ENCODE data around the gene SLC20A1. TPM values are rescaled to one million over a fixed set of nuclear protein-coding genes. Genes with fewer than 3 reads are reported as not detected.
"Not testable (repeated sequence)": the region's sequence is repeated elsewhere in the genome, so short reads cannot be mapped to it uniquely, and the experiment has no call there.

Gene SLC20A1
- total RNA-seq, 2 experiments from 2014 or later, result 81.8 to 84.6 TPM

DNA sequence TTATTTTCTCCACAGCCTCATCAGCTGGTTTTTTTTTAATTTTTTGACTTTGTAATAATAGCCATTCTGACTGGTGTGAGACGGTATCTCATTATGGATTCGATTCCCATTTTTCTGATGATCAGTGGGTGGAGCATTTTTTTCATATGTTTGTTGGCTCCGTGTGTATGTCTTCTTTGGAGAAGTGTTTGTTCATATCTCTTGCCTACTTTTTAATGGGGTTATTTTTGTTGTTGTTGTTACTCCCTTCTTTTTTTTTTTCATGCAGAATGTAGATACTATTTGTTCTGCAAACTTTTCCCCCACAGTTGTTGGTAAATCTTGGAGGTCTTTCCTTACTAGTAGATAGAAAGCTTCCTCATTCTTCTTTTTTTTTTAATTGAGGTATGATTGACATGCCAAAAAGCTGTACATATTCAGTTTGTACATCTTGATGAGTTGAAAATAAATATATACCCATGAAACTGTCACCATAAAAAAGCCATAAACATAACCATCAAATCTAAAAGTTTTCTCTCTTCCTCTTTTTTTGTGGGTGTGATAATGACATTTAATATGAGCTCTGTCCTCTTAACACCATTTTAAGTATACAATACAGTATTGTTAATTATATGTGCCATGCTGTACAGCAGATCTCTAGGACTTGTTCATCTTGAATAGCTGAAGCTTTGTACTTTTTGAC lies 53.2 kb downstream of the SLC20A1 start:
- Mint-ChIP-seq H3K4me1 (no peaks in the 10 kb centered on the region), H3K9me3 (no peaks in the 10 kb centered on the region), H3K27ac (no peak overlapping the region), H3K36me3 (no peaks in the 10 kb centered on the region), H3K27me3 (peaks cover 5% of the 10 kb centered on the region), H3K4me3 (no peak overlapping the region)
- no peak for DNase-seq

- DNase-seq, result no peak
- Mint-ChIP-seq H3K4me3 (no peak overlapping the region), H3K27ac (no peak overlapping the region), H3K9me3 (no peaks in the 10 kb centered on the region), H3K27me3 (peaks cover 12% of the 10 kb centered on the region), H3K4me1 (no peaks in the 10 kb centered on the region), H3K36me3 (peaks cover 2% of the 10 kb centered on the region)
Measured at GRCh38 chr2:112699984-112700667, 54.4 kb downstream of the SLC20A1 start.

DNA sequence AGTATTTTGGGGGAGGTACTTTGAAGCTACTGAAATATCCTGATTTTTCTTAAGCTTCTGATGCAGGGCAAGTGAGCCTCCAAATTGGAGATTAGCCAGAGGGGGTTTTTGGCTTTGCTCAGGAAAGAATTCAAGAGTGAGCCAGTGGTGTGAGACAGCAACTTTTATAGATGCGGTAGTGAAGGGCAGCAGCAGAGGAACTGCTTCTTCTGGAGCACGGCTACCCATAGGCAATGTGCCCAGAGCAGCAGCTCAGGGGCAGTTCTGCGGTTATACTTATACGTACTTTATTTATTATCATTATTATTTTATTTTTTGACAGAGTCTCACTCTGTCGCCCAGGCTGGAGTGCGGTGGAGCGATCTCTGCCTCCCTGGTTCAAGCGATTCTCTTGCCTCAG lies 55.3 kb downstream of the SLC20A1 start:
- Mint-ChIP-seq H3K27me3 (peaks cover 20% of the 10 kb centered on the region), H3K9me3 (no peaks in the 10 kb centered on the region), H3K4me1 (peaks cover 7% of the 10 kb centered on the region), H3K36me3 (peaks cover 2% of the 10 kb centered on the region), H3K27ac (no peak overlapping the region), H3K4me3 (no peak overlapping the region)
- DNase-seq, result no peak

- no peak overlapping the region for H3K4me3 Mint-ChIP-seq
- no peak overlapping the region for H3K27ac Mint-ChIP-seq
- H3K9me3 Mint-ChIP-seq, result no peaks in the 10 kb centered on the region
- H3K36me3 Mint-ChIP-seq, result peaks cover 2% of the 10 kb centered on the region
- no peak for DNase-seq
- H3K27me3 Mint-ChIP-seq, result peaks cover 28% of the 10 kb centered on the region
- peaks cover 19% of the 10 kb centered on the region for H3K4me1 Mint-ChIP-seq
Measured at GRCh38 chr2:112703684-112704083, 57.9 kb downstream of the SLC20A1 start.

DNA sequence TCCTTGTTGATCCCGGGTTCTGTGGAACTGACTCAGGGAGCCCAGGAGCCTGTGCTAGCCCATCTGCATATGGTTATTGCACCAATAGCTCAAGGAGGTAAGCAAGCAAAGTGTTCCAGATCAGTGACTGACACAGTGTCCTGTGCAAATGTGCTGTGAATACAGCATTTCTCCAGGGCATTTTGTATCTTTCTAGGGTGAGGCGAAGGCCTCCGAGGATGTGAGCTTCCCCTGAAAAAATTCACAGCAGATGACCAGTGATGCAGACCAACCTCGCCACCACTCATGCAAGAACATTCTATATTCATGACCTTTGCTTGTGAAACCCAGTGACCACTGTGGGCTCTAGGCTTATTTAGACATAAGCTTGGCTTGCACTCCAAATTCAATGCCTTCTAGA lies 59.8 kb downstream of the SLC20A1 start:
- Mint-ChIP-seq H3K36me3 (peaks cover 2% of the 10 kb centered on the region), H3K4me3 (no peak overlapping the region), H3K27ac (no peak overlapping the region), H3K9me3 (no peaks in the 10 kb centered on the region), H3K4me1 (peaks cover 19% of the 10 kb centered on the region), H3K27me3 (peaks cover 28% of the 10 kb centered on the region)
- DNase-seq, result no peak

DNA sequence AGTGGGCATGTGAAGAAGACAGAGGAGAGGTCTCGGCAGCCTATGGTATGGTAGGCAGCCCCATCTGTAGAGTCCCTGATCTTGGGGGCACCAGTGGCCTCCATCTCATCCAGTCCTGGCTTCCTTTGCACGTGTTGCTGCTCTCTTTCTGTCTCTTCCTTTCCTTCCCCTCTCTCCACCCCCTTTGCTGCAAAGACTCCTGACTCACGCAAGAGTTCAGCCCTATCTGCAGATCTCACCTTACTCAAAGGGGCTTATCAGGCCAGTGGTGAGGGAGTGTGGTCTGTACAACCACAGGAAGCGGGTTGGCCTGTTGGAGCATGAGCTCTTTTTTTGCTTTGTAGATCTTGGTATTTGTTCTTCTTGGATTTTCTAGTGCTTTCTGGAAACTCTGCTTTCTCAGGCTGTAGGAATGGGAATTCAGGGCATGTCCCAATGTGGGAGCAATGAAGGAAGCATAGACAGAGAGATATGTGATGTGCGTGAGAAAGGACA lies 60.5 kb downstream of the SLC20A1 start:
- Mint-ChIP-seq H3K27me3 (peaks cover 28% of the 10 kb centered on the region), H3K9me3 (no peaks in the 10 kb centered on the region), H3K36me3 (peaks cover 2% of the 10 kb centered on the region), H3K4me3 (no peak overlapping the region), H3K27ac (no peak overlapping the region), H3K4me1 (peaks cover 19% of the 10 kb centered on the region)
- peak; percentile 63 for DNase-seq

GRCh38 chr2:112706947-112707346 lies 61.2 kb downstream of the SLC20A1 start:
- H3K4me1 Mint-ChIP-seq, result peaks cover 19% of the 10 kb centered on the region
- H3K36me3 Mint-ChIP-seq, H3K27ac Mint-ChIP-seq, DNase-seq, H3K4me3 Mint-ChIP-seq, H3K9me3 Mint-ChIP-seq: not testable (repeated sequence)
- peaks cover 28% of the 10 kb centered on the region for H3K27me3 Mint-ChIP-seq

DNA sequence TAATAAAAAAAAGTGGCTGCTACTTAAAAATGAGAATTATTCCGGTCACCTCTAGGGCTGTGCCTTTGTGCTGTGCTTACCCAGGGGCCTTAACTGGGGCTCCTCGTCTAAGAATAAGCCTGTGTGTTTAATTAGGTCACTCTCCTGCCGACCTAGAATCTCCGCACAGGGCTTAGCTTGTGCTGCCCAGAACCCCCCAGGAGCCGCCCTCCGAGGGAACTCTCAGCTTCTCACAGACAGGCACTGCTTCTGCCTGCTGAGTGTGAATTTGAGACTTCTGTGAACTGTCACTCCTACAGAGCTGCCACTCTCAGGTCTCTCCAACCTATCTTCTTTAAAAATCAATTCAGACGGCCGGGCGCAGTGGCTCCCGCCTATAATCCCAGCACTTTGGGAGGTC lies 63.2 kb downstream of the SLC20A1 start:
- DNase-seq, result no peak
- Mint-ChIP-seq H3K27ac (no peak overlapping the region), H3K36me3 (peaks cover 2% of the 10 kb centered on the region), H3K4me1 (peaks cover 25% of the 10 kb centered on the region), H3K9me3 (no peaks in the 10 kb centered on the region), H3K4me3 (no peak overlapping the region), H3K27me3 (peaks cover 23% of the 10 kb centered on the region)

DNA sequence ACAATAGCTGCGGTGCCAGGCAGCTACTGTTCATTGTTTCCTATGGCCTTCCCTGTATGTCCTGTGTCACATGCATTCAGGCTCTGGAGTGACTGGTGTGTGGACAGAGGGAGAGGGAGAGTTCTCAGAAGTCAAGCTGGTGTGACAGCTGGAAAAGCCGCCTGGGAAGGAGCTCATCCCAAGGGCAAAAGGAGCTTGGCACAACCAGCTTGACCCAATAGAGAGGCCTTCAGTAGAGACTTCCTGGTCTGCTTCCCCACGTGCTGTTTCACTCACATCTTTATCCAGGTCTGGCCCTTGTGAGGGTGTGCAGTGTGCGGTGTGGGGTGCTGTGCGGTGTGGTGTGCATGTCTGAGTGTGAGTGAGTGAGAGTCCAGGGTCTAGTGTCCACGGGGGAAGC lies 64.0 kb downstream of the SLC20A1 start:
- Mint-ChIP-seq H3K4me3 (no peak overlapping the region), H3K27me3 (peaks cover 20% of the 10 kb centered on the region), H3K4me1 (peaks cover 25% of the 10 kb centered on the region), H3K27ac (no peak overlapping the region), H3K9me3 (no peaks in the 10 kb centered on the region), H3K36me3 (peaks cover under 1% of the 10 kb centered on the region)
- no peak for DNase-seq

- no peak for DNase-seq
- H3K36me3 Mint-ChIP-seq, result no peaks in the 10 kb centered on the region
- H3K27ac Mint-ChIP-seq, result no peak overlapping the region
- peaks cover 7% of the 10 kb centered on the region for H3K27me3 Mint-ChIP-seq
- H3K4me1 Mint-ChIP-seq, result peaks cover 16% of the 10 kb centered on the region
- no peak overlapping the region for H3K4me3 Mint-ChIP-seq
- no peaks in the 10 kb centered on the region for H3K9me3 Mint-ChIP-seq
Measured at GRCh38 chr2:112710956-112711750, 65.4 kb downstream of the SLC20A1 start.

DNA sequence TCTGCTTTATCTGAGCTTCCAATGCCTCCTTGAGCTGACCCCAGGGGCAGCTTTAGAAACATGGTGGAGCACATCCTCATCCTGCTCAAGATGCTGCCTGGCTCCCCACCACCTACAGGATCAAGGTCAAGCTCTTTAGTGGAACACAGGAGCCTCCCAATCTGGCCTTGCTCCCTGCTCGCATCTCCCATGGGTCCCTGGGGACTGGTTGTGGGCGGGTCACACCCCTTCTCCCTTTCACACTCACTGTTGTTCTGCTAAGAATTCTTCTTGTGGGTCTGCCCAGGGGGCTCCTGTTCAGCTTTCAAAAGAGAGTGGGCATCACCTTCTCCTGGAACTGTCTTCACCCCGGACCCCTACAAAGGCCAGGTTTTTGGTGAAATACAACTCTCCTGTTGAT lies 66.7 kb downstream of the SLC20A1 start:
- H3K4me3 Mint-ChIP-seq, result no peak overlapping the region
- H3K27me3 Mint-ChIP-seq, result peaks cover 1% of the 10 kb centered on the region
- peaks cover 13% of the 10 kb centered on the region for H3K4me1 Mint-ChIP-seq
- H3K36me3 Mint-ChIP-seq, result no peaks in the 10 kb centered on the region
- DNase-seq, result no peak
- H3K9me3 Mint-ChIP-seq, result no peaks in the 10 kb centered on the region
- no peak overlapping the region for H3K27ac Mint-ChIP-seq

- Mint-ChIP-seq H3K4me3 (no peak overlapping the region), H3K9me3 (no peaks in the 10 kb centered on the region), H3K4me1 (peaks cover 10% of the 10 kb centered on the region), H3K27me3 (no peaks in the 10 kb centered on the region), H3K27ac (no peak overlapping the region), H3K36me3 (no peaks in the 10 kb centered on the region)
- peak; percentile 18 for DNase-seq
Measured at GRCh38 chr2:112712903-112713584, 67.3 kb downstream of the SLC20A1 start.
